NCI-H510A (cell line): ENCODE measurements around the gene MICAL3.

Experiments
- DNase-seq: peaks from one replicate; lab custom pipeline; 2025; lab: John Stamatoyannopoulos, UW

Gene MICAL3

DNA sequence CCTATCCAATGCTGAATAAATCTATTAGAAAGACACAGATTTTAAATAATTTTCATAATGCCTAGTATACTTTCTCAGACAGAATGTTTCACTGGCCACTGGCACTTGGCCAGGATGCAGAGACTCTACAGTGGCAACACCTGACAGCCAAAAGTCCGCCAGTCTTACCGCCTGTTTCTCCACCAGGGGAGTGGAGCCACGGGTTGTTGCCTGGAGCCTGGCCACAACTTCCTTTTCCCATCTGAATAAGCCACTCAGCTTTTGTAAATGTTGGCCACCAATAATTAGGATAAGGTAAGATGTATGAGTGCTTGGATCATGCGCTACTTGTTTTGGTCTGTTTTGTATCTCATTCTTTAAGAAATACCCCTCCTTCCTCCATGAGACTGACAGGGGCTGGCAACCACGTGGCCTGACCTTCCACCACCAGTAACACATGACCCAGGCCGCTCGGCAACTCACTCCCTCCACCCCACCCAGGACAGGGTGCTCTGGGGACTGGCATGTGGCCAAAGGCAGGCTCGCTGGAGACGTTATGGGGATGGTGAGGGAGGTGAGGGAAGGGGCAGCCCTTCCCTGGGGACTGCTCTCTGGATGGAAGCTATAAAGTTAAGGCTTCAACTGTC, 157.1 kb downstream of the MICAL3 start:
- peak; percentile 14 for DNase-seq

DNA sequence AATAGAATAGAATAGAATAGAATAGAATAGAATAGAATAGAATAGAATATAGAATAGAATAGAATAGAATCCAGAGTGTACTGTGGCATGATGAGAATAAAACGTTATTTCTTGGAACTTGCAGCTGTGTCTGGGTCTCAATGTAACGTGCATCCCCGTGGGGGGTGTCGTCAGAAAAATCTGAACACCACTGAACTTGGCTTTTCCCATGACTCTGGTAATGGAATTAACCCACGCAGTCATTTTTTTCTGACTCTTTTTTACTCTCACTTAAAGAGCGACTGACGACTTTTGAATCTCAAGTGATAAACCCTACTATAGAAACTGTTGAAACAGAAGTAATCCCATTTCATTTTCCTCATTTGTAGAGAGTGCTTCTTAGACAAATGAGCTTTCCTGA, 157.7 kb downstream of the MICAL3 start:
- DNase-seq, result no peak

DNA sequence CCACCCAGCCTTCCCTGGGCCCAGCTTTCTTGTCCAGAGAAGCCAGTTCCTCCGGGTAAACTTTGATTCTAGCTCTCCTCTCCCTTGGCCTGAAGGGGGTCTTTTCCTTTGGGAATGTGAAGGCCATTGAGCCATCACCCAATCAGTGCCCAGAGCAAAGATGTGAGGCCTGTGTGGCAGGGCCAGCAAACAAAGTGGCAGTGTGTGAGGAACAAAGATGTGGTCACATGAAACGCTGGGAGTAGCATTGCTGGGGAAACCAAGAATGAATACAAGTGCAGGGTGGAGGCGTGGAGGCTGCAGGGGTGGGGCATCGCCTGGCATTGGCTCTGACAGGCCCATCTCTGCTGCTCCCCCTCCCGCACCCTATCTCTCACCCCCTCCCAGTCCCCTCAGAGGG, 158.2 kb downstream of the MICAL3 start:
- DNase-seq, result no peak

DNA sequence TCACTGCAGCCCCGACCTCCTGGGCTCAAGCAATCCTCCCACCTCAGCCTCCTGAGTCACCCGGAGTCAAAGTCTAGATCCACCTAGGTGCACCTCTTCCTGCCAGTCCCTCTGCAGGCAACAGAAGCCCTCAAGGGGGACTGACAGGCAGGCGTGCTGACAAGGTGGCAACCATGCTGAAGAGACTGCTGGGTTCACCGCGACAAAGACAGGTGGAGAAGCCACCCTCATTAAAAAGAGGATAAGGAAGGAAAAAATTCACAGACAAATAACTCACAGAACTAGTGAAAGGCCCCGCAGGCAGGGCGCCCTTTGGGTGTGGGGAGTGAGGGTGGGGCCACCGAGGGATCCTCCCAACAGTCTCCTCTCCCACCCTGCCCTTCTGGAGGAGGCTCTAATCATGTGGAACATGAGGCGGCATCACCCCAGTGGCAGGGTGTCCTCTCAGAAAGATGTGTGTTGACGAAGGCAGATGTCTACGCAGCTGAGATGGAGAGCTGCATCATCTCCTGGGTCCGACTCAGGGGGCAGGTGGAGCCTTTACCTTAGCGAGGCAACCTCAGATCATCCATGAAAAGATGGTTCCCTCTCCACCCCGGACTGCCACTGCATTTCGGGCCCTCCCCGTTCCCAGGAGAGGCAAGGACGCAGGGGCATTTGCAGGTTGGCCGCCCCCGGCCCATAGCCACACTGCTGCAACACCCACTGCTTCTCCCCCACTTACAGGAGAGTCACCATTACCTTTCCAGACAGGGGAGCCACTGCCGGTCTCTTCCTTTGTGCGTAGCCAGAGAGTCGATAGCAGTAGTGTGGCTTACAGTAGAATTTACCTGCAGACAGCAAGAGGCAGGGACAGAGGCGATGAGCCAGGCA, 158.9 kb downstream of the MICAL3 start:
- DNase-seq, result no peak

DNA sequence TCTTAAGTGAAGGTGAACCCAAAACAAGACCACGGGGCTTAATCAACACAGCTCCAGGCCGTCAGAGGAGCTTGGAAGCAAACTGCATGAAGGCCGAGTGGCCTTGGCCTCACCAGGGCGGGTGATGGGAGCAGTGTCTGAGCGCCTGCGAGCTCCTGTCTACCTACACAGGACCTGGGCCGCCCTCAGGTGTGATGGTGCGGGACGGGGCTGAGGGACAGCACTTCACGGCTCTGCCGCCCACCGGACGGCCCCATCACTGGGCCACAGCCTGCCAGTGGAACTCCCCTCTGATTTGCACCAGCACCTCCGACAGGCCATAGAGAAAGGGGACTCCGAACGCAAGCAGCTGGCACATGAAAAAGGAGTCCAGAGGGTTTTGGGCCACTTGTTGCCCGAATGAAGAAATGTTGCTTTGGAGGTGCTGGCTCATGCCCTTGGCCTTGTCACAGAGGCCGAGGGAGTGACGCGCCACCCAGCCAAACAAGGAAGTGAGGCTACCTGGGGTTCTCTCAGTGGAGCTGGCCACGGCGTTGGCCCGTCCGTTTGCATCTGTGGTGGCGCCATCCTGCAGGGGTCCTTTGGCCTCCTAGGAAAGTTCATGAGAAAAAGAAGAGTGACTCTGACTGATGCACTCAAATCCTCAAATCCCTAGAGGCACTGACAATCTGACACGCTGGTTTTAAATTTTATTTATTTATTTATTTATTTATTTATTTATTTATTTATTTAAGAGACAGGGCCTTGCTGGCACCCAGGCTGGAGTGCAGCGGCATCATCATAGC, 159.8 kb downstream of the MICAL3 start:
- DNase-seq, result no peak

DNA sequence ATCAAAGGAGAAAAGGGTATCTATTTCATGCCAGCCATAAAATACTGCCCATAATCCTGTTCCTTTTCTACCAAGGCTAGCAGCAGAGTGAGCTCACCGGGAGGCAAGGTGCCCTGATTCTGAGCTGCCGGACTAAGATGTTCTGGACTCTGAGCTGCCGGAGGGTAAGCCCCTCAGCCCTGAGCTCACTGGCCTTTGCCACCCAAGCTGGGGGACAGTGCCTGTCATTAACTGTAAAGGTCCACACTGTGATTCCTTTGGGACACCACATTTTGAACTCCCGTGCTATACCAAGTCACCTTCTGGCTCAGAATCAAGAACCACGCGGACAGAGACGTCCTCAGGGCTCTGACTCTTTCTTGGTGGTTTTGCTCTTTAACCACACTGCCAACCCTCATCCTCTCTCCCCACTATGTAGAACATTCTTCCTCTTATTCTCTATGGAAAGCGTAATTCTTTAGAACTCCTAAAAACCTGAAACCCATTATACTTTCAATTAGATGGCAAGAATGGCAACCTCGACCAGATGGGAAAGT, 161.6 kb downstream of the MICAL3 start:
- no peak for DNase-seq

DNA sequence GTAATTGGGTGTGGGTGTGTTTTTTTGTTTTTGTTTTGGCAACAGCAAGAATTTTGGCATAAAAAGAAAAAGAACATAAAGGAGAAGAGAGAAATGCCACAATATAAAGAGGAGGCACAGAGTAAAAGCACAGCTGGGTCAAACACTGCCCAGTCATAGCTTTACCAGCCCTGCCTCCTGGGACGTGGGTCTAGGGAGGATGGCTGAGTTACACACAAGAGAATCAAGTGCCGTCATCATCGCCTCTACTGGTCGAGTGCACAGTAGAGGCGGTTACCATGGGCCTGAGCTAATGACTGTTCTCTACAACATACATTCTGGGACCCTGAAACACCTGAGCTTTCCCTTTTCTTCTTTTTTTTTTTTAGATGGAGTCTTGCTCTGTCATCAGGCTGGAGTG, 162.5 kb downstream of the MICAL3 start:
- no peak for DNase-seq

DNA sequence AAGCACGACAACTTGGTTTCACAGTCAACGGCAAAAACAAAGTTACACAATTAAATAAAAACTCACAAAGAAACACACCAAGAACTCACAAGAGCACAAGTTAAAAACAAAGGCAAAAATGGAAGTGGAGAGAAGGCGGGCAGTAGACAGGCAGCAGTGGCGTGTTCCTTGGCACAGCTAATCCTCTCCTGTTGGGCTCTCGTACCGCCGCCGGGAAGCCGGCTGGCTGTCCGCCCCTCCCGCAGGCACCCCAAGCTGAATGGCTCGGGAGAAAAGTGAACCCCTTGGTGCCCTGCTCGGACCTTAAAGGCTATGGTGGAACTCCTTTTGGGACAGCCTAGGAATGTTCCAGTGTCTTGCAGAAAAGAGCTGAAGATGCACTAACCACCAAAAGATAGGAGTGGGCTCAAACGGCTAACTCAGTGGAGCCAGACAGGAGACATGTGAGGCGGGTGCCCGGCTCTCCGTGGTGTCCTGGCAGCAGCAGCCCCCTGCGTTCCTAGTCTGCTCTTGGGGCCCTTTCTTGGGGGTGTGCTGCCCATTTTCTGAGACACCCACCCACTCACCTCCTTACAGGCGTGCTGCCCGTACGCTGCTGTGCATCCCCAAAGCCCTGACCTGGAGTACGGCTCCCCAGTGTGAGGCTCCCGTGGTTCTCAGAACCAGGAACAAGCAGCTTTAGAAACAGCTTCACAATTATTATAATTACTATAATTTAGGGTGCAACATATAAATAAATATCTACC, 164.0 kb downstream of the MICAL3 start:
- no peak for DNase-seq

DNA sequence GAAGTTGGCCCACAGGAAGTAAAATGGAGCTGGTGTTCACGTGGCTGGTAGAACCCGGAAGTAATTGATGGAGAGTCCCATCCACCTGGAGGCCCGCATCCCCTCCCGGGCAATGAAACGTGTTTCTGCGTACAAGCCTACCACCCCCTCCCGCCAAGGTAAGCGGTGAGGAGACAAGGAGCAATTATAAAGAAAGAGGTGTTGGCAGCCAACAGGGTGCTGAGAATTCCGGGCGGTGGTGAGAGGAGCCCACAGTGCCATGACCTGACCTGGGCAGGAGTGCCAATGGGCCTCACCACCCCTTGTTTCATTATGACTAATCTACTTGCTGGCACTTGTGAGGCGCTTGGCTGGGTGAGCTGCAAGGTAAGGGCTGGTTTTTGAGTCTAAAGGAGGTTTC, 166.3 kb downstream of the MICAL3 start:
- no peak for DNase-seq

DNA sequence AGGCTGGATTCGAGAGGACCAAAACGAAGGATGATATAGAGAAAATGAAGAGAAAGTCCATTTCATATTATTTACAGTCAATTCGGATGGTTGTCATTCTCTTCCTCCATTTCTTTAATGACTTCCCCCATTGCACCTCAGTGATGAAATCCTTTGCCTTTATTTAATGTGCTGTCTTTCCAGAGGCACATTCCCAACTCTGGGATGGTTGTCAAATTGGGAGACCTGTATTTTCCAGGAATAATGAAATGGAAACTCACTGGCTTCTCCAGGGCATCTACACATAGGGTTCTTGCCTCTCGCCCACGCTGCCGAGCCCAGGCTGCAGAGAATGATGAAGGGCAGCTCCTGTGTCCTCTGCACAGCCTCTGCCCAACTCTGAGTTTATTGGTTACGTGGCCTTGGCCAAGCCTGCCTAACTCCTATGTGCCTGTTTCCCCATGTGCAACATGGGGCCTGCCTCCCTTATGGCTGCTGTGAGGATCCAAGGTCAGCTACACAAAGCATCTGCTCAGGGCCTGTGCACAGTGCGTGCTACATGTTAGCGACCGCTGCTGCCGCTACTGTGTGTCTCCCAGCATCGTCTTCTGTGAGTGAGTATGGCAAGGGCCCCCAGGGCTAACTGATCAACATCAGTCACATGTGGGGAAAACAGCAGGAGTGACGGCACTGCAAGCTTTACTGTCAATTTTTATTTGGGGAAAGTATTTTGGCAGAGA, 168.6 kb downstream of the MICAL3 start:
- no peak for DNase-seq

DNA sequence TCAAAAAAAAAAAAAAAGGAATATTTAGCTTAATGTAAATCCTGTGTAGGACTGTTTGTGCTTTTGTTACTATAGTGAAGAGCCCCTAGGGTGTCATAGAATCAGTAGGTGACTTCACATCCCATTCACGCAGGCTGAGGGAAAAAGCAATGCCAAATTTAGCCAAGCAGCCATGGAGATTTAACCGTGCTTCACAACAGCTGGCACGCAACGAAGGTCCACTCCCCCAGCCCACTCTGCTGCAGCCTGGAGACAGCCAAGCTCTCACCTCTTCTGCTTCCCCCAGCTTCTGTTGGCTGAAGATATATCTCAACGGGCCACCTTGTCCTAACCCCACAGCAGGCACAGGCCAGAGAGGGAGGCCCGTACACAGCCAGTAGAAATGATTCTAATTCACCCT, 171.3 kb downstream of the MICAL3 start:
- no peak for DNase-seq

DNA sequence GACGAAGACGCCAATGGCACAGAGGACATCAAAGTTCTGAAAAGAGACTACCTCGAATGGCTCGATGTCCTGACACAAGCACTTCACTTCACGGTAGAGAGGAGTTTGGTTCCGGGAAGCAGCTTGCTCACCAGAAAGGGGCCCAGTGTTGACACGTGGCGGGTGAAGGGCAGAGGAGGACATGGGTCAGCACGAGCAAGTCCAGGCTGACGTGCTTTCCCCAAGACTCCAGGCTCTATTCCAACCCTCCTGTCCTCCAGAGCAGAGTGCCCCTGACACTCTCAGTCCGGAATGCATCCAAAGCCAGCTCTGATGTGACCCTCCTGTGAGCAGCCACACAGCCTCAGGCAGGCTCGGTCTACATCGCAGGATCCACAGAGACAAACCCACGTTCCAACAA, 172.6 kb downstream of the MICAL3 start:
- DNase-seq, result no peak

DNA sequence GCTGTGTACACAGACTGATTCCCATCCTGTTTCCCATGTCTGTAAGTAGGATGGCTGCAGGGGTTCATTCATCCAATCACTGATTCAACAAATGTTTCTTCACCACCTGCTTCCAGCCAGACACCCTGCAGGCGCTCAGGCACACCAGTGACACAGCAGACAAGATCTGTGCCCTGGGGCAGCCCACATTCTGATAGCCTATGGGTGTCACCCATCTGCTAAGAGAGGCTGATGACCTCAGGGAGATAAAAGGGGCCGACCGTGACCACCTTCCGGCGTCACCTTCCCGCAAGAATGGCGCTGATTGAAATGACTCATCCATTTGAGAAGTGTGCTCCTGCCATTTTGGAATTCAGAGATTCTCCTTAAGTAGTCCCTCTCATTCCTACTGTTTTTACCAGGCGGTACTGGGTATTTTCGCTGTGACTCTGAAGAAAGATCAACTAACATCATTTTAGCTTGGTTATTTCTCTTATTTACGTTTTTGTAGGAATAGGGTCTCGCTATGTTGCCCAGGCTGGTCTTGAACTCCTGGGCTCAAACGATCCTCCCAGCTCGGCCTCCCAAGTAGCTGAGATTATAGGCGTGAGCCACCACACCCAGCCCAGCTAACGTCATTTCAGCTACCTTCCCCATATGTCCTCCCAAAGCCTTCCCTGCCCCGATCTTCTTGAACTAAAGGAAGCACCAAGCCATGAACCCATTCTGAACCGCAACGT, 176.8 kb downstream of the MICAL3 start:
- DNase-seq, result peak; percentile 86

DNA sequence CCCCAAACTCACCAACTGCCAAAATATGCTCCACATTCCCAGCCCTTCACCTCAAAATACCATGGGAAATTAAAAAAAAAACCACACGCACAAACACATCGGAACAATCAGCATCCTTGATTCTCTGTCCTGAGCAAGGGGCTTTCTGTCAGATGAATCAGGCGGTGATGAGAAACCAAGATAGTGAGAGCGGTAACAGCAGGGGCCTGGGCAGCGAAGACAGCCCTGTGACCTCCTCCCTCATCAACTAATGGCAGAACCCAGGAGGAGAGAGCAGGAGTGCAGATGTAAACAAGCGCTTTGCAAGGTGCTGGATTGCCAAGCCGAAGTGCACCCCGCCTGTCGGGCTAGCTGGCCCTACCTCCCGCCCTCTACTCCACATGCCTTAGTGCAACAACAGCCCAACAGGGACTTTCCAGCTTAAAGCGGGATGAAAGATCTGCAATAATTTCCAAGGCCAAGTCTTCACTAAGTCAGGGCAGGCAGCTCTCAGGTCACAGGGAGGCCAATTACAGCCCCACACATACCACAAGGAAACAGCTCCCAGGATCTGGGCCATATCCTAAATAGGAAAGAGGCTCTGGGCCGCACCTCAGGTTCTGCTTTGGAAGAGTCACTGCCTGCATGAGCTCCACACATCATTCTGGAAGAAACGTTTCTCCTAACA, 177.9 kb downstream of the MICAL3 start:
- DNase-seq, result no peak

DNA sequence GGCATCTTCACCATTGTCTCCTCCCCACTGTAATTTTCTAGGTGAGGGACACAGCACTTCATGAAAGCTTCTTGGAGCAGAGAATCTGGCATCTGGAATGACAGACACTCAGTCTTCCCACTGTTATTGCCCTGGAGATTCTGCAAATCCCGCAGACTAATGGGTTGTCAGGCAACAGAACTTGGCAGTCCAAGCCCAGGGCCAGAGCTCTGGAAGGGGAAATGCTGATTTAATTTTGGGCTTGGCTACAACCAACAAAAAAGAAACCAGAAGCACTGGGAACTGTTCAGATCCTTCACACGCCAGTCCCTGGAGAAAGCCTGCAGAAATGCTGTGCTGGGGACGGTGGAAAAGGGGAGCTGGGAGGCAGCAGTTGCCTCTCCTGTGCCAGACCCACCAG, 178.6 kb downstream of the MICAL3 start:
- DNase-seq, result no peak

DNA sequence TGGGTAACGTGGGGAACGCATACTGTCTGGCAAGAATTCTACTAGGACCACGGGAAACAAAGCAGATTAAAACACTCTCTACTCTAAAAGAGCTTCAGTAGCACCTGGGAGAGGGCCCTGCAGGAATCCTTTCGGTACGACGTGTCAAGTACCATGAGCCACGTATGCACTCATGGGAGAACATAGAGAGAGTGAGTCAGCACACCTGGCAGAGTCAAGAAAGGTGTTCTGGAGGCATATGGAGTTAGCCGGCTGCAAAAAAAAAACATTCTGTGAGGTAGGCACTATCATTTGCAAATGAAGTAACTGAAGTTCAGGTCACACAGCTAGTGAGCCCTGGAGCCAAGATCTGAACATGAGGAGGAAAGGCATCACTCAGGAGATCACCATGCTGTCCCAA, 179.0 kb downstream of the MICAL3 start:
- DNase-seq, result peak; percentile 56

DNA sequence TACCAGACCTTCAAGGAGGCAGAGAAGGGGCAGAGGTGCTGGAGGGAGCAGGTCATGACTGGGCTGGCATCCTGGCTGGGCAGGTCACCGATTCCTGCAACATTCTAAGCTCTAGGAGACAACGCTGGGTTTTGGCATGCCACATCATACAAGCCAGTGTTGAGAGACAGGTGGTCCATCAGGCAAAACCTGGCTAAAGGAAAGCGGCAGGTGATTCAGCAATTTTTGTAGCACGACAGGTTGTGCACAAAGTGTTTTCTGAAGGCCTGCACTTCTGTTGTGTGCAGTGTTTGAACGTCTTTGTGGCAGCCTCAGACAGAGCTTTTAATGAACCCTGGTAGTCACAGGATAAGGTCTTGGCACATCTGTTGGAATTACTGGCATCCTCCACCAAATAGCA, 180.2 kb downstream of the MICAL3 start:
- no peak for DNase-seq

DNA sequence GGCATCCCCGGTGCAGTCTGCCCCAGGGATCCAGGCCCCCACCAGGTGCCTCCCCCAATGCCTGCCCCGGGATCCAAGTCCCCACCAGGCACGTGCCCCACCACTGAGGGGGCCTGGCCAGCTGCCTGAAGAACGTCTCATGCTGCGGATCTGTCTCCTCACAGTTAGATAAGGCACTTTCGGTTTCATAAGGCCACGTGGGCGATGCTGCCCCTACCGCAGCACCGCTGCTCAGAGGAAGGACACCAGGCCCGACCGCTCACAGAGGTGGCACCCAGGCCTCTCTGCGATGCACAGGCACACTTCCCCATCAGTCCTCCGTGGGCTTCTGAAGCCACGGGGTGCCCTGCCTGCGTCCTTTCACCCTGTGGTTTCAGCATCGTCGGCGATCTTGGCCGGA, 182.0 kb downstream of the MICAL3 start:
- no peak for DNase-seq

DNA sequence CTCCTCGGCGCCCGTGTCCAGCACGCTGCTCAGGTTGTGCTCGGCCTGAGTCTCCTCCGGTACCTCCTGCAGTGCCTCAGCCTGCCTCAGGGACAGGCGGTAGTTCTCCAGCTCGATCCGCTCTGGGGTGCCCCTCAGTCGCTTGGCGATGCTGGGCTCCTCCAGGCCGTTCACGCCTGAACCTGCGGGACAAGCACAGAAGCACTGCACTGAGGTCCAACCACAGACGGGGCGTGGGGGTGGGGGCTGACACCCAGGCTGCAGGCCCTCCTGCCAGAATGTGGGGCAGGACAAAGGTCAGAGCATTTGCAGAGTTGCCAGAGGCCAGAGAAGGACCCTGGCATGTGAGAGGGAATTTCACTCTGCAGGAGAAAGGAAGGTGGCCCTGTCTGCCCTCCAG, 182.5 kb downstream of the MICAL3 start:
- no peak for DNase-seq
